Astrocyte of the cerebellum (primary cell): ENCODE data around the gene PUM1.

Experiments
- DNase-seq: peaks from one replicate; pipeline ENCODE4 v3.0.0-alpha.2; 2011; ENCODE audit warnings: low read depth
- H3K4me3 ChIP-seq: 2 replicates; pipeline ENCODE4 v1.5.1; 2011; ENCODE audit warnings: mild to moderate bottlenecking, low read depth, low read length, moderate library complexity
- CTCF ChIP-seq: IDR thresholded peaks from 2 replicates; pipeline ENCODE4 v1.5.1; 2012; ENCODE audit warnings: low read length, low read depth, moderate library complexity, mild to moderate bottlenecking; ENCODE audit errors: missing control alignments
- in situ Hi-C: cut with HindIII; loops from 2 replicates; pipeline ENCODE4 v1.10.0; 2017; ENCODE audit warnings: low sequenced_read_pairs

Gene PUM1

GRCh38 chr1:30904191-30904961 lies 161.1 kb downstream of the PUM1 start:
- no peak overlapping the region for H3K4me3 ChIP-seq
- TF ChIP-seq CTCF: no peak
- in situ Hi-C loops: loop anchor here (25.0 kb wide), 2 partner anchors 108 to 1192 kb away; no protein-coding TSS in a partner anchor
- DNase-seq: no peak

- in situ Hi-C loops: loop anchor here (25.0 kb wide), 2 partner anchors 109 to 1191 kb away; no protein-coding TSS in a partner anchor
- no peak overlapping the region for H3K4me3 ChIP-seq
- DNase-seq: no peak
- no peak for TF ChIP-seq CTCF
Measured at GRCh38 chr1:30903343-30904034, 162.0 kb downstream of the PUM1 start.

GRCh38 chr1:30902593-30903290 lies 162.8 kb downstream of the PUM1 start:
- in situ Hi-C loops: loop anchor here (25.0 kb wide), 2 partner anchors 110 to 1190 kb away; no protein-coding TSS in a partner anchor
- no peak for TF ChIP-seq CTCF
- DNase-seq: no peak
- H3K4me3 ChIP-seq: no peak overlapping the region

GRCh38 chr1:30901798-30902581 lies 163.5 kb downstream of the PUM1 start:
- no peak for TF ChIP-seq CTCF
- H3K4me3 ChIP-seq: no peak overlapping the region
- in situ Hi-C loops: loop anchor here (25.0 kb wide), 2 partner anchors 110 to 1190 kb away; no protein-coding TSS in a partner anchor
- DNase-seq: no peak

- no peak for DNase-seq
- H3K4me3 ChIP-seq: no peak overlapping the region
- TF ChIP-seq CTCF: no peak
- in situ Hi-C loops: loop anchor here (25.0 kb wide), 2 partner anchors 111 to 1189 kb away; no protein-coding TSS in a partner anchor
Measured at GRCh38 chr1:30900931-30901560, 164.5 kb downstream of the PUM1 start.
